ENCODE measurements around the gene TMC2. TPM values are rescaled to one million over a fixed set of nuclear protein-coding genes. Genes with fewer than 3 reads are reported as not detected.

Gene TMC2
- total RNA-seq, 1 experiment from 2014 or later, result not detected

GRCh38 chr20:2544211-2544610 lies 7.8 kb downstream of the TMC2 start:
- no peak for TF ChIP-seq RORB (CRISPR knock-in tag; IDR thresholded peaks at IDR 0.05)
- no peak for TF ChIP-seq ATF3 (CRISPR knock-in tag; conservative IDR thresholded peaks at IDR 0.05)
- TF ChIP-seq ATF2 (CRISPR knock-in tag; IDR thresholded peaks at IDR 0.05; ENCODE audit: borderline replicate concordance, low read depth), result no peak
- H3K4me1 Mint-ChIP-seq, result no peaks in the 10 kb centered on the region
- H3K4me3 Mint-ChIP-seq, result no peak overlapping the region
- DNase-seq (ENCODE audit: low spot score), result no peak
- H3K36me3 Mint-ChIP-seq, result no peaks in the 10 kb centered on the region
- H3K9me3 Mint-ChIP-seq, result no peaks in the 10 kb centered on the region
- ChIA-PET POLR2A (no interaction called here), CTCF (no interaction called here)
- ATAC-seq, result no peak
- peaks cover 29% of the 10 kb centered on the region for H3K27me3 Mint-ChIP-seq (ENCODE audit: low read depth)
- H3K27ac Mint-ChIP-seq, result no peak overlapping the region

- H3K27me3 Mint-ChIP-seq (ENCODE audit: low read depth), result peaks cover 29% of the 10 kb centered on the region
- H3K9me3 Mint-ChIP-seq, result no peaks in the 10 kb centered on the region
- no peak overlapping the region for H3K27ac Mint-ChIP-seq
- no peaks in the 10 kb centered on the region for H3K4me1 Mint-ChIP-seq
- ATAC-seq, result no peak
- H3K4me3 Mint-ChIP-seq, result no peak overlapping the region
- no peaks in the 10 kb centered on the region for H3K36me3 Mint-ChIP-seq
- CTCF ChIA-PET, result interaction anchor here (0.9 kb wide), 1 partner anchor 24 kb away, joined by 3 read pairs; no protein-coding TSS in a partner anchor
- POLR2A ChIA-PET, result no interaction called here
- no peak for DNase-seq (ENCODE audit: low spot score)
- TF ChIP-seq ATF6 (CRISPR knock-in tag; IDR thresholded peaks at IDR 0.05) (no peak), ZNF512 (CRISPR knock-in tag; IDR thresholded peaks at IDR 0.05; ENCODE audit: borderline replicate concordance) (no peak; the same call in 1 of the 2 replicates)
These were observed 9.2 kb downstream of the TMC2 start for GRCh38 chr20:2545594-2545993.

- no peaks in the 10 kb centered on the region for H3K9me3 Mint-ChIP-seq
- ATAC-seq, result peak; percentile 62; the same call in 1 of the 2 replicates
- POLR2A ChIA-PET, result no interaction called here
- CTCF ChIA-PET, result interaction anchor here (0.8 to 2.3 kb wide), 5 partner anchors 34 to 496 kb away, joined by 3 to 10 read pairs (median 5); partner anchors contain the start of gene SNRPB
- H3K4me3 Mint-ChIP-seq, result peak overlapping the region; percentile 66
- no peaks in the 10 kb centered on the region for H3K36me3 Mint-ChIP-seq
- H3K27me3 Mint-ChIP-seq (ENCODE audit: low read depth), result peaks cover 83% of the 10 kb centered on the region
- H3K27ac Mint-ChIP-seq, result no peak overlapping the region
- no peak for TF ChIP-seq ZNF425 (CRISPR knock-in tag; conservative IDR thresholded peaks at IDR 0.05)
- no peak for TF ChIP-seq ZNF416 (CRISPR knock-in tag; IDR thresholded peaks at IDR 0.05)
- TF ChIP-seq ZNF219 (CRISPR knock-in tag; IDR thresholded peaks at IDR 0.05; ENCODE audit: borderline replicate concordance), result no peak
- H3K4me1 Mint-ChIP-seq, result peaks cover 7% of the 10 kb centered on the region
- DNase-seq (ENCODE audit: low spot score), result no peak
These were observed 21.7 kb downstream of the TMC2 start for GRCh38 chr20:2557873-2558580.

Measured in WTC11 (cell line).